ENCODE results near the gene CYP4V2.

DNA sequence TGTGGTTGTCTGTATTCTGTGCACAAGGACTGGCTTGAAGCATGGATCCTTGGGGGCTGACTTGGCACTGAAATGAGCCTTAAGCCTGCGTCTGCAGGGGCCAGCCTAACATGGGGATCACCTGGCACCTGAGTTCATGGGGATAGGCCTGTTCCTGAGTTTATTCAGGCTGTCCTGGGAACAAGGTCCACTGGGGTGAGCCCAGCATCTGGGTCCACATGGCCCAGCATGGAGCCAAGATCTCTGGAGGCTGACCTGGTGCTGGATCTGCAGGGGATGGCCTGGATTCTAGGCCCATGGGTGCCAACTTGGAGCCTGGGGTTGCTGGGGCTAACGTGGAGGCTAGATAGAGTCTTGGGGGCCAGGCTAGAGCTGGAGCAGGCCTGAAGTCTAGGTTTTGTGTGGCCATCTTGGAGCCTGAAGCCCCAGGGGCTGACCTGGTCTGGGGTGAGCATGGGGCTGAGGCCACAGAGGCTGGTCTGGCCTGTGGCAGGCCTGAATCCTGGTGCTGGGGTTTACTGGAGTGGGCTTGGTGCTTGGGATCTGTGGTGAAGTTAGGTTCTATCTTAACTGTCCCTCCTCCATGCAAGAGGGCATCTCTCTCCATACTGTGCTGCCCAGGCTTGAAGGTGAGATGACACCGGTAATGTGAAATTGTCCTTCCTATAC lies 35.3 kb downstream of the CYP4V2 start:
- TF ChIP-seq, protein P1, sequence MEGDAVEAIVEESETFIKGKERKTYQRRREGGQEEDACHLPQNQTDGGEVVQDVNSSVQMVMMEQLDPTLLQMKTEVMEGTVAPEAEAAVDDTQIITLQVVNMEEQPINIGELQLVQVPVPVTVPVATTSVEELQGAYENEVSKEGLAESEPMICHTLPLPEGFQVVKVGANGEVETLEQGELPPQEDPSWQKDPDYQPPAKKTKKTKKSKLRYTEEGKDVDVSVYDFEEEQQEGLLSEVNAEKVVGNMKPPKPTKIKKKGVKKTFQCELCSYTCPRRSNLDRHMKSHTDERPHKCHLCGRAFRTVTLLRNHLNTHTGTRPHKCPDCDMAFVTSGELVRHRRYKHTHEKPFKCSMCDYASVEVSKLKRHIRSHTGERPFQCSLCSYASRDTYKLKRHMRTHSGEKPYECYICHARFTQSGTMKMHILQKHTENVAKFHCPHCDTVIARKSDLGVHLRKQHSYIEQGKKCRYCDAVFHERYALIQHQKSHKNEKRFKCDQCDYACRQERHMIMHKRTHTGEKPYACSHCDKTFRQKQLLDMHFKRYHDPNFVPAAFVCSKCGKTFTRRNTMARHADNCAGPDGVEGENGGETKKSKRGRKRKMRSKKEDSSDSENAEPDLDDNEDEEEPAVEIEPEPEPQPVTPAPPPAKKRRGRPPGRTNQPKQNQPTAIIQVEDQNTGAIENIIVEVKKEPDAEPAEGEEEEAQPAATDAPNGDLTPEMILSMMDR (conservative IDR thresholded peaks at IDR 0.05) = no peak
- no peak for TF ChIP-seq ZFX (IDR thresholded peaks at IDR 0.05)
